ENCODE results near the gene DGLUCY. TPM values are rescaled to one million over a fixed set of nuclear protein-coding genes. Genes with fewer than 3 reads are reported as not detected.
"Not testable (repeated sequence)": the region's sequence is repeated elsewhere in the genome, so short reads cannot be mapped to it uniquely, and the experiment has no call there.

DGLUCY gene
- polyA plus RNA-seq, 2 donors, result 18.0 to 26.1 TPM

DNA sequence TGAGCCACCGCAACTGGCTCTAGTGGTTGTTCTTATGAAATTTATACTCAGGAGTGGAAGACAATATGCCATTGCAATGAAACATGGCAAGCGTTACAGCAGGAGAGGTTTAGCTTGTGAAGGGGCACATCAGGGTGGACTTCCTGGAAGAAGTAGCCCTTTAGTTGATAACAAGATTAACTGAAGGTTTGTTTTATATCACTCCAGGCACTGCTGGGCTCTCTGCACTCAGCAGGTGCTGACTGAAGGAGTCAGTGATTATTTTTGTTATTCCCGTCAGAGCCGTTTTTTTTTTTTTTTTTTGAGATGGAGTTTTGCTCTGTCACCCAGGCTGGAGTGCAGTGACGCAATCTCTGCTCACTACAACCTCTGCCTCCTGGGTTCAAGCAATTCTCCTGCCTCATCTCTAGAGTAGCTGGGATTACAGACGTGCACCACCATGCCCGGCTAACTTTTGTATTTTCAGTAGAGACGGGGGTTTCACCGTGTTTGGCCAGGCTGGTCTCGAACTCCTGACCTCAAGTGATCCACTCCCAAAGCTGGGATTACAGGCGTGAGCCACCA, 148.2 kb downstream of the DGLUCY start:
- Histone ChIP-seq H3K36me3 (ENCODE audit: control insufficient read depth in 2 of 2, insufficient read depth in 2 of 2, low read length in 1 of 2) (no peaks in the 10 kb centered on the region), H3K4me3 (ENCODE audit: low read depth in 1 of 2, low read length in 2 of 2) (no peak overlapping the region), H3K27me3 (ENCODE audit: control insufficient read depth in 1 of 2, insufficient read depth in 2 of 2, low read length in 2 of 2) (no peaks in the 10 kb centered on the region), H3K4me1 (ENCODE audit: control insufficient read depth in 2 of 2, insufficient read depth in 2 of 2, low read length in 1 of 2) (peaks cover 5 to 16% of the 10 kb centered on the region in 2 donors), H3K9me3 (ENCODE audit: control insufficient read depth in 2 of 2, insufficient read depth in 1 of 2, low read depth in 1 of 2, low read length in 1 of 2) (no peaks in the 10 kb centered on the region), H3K27ac (ENCODE audit: low read depth in 2 of 2, low read length in 1 of 2) (no peak overlapping the region)
- WGBS, 2 donors, result 73% methylated on average over 11 of the region's 11 CpGs

DNA sequence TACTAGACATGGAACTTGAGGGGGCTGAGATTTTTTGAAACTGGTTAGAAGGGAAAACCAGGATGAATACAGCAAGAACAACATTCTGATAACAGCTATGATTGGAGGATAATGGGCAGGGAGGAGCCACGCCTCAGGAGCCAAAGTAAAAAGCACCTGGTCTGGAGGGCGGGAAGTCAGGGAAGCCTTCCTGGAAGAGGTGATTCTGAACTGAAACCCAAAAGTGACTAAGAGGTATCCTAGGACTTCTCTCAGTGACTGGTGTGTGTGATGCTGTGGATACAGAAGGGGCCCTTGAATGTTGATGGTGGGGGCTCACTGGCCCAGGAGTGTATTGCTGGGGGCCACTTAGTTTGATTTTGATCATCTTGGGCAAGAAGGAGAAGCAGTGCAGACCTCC, 149.5 kb downstream of the DGLUCY start:
- Histone ChIP-seq H3K27me3 (ENCODE audit: control insufficient read depth in 1 of 2, insufficient read depth in 2 of 2, low read length in 2 of 2) (no peaks in the 10 kb centered on the region), H3K27ac (ENCODE audit: low read depth in 2 of 2, low read length in 1 of 2) (no peak overlapping the region), H3K36me3 (ENCODE audit: control insufficient read depth in 2 of 2, insufficient read depth in 2 of 2, low read length in 1 of 2) (no peaks in the 10 kb centered on the region), H3K9me3 (ENCODE audit: control insufficient read depth in 2 of 2, insufficient read depth in 1 of 2, low read depth in 1 of 2, low read length in 1 of 2) (no peaks in the 10 kb centered on the region), H3K4me3 (ENCODE audit: low read depth in 1 of 2, low read length in 2 of 2) (peak overlapping the region in 1 of 2 donors; percentile 60), H3K4me1 (ENCODE audit: control insufficient read depth in 2 of 2, insufficient read depth in 2 of 2, low read length in 1 of 2) (peaks cover 5 to 11% of the 10 kb centered on the region in 2 donors)
- 84 to 89% methylated on average over 2 of the region's 2 CpGs for WGBS, 2 donors

DNA sequence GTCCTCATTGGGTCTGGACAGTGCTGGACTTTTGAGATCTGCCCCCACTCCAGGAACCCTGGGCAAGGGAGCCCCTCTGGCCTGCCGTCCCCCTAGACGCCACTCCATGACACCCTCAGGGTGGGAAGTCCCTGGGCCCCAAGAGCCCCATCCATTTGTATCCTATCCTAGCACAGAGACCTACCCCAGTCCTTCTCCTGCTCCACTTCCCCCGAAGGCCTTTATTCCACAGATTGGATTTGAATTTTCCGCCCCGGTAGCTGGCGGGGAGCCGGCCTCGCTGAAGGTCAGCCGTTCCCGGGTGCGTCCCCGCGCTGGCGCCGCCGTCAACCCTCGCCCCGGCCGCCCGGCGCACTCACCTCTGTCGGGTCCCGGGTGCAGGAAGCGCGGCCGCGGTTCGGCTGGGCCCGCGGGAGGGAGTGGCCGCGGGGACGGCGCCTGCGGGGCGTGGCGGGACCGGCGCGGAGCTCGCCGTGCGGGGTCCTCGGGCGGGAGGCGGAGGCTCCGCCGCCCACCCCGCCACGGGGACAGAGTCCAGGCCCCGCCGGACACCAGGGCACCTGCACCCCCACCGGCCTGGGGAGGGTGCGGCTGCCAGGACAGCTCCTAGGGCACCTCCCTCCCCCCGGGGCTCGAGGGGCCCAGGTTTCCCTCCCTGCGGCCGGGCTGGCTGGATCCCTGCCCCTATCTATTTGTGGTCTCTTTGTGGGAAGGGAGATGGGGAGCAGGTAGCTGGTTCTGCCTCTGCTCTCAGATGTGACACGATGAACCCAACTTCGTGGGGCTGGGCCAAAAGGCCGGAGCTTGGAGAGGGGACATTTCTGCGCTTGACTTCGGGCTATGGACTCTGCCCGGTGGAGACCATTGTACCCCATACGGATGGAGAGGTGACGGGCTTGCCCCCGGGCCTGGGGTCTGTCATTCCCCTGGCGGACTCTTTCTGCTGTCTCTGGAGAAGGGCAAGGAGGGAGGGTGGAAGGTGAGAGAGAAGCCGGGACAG, 150.6 kb downstream of the DGLUCY start:
- 8 to 10% methylated on average over 64 to 69 of the region's 69 CpGs for WGBS, 2 donors
- Histone ChIP-seq H3K4me1 (ENCODE audit: control insufficient read depth in 2 of 2, insufficient read depth in 2 of 2, low read length in 1 of 2) (peaks cover 5 to 9% of the 10 kb centered on the region in 2 donors), H3K9me3 (ENCODE audit: control insufficient read depth in 2 of 2, insufficient read depth in 1 of 2, low read depth in 1 of 2, low read length in 1 of 2) (no peaks in the 10 kb centered on the region), H3K36me3 (ENCODE audit: control insufficient read depth in 2 of 2, insufficient read depth in 2 of 2, low read length in 1 of 2) (no peaks in the 10 kb centered on the region), H3K4me3 (ENCODE audit: low read depth in 1 of 2, low read length in 2 of 2) (peak overlapping the region; percentile 50 to 60), H3K27ac (ENCODE audit: low read depth in 2 of 2, low read length in 1 of 2) (peak overlapping the region; percentile 47 to 88), H3K27me3 (ENCODE audit: control insufficient read depth in 1 of 2, insufficient read depth in 2 of 2, low read length in 2 of 2) (no peaks in the 10 kb centered on the region)

DNA sequence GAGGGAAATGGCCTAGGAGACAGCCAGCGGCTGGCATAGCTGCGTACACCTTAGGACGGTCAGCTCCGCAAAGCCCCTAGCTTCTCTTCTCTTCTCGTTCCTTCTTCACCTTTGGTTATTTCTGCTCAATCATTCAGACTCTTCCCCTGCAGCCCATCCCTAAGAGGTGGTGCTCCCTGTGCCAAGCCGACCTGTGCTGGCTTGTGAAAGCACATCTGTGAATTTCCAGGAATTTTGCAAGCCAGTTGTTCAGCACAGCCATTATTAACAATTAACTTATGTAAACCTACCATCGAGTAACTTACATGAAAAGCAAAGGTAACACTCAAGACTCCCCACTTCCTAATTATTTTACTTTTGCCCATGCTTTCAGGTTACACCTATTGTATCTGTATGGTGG, 151.5 kb downstream of the DGLUCY start:
- H3K9me3 ChIP-seq (ENCODE audit: control insufficient read depth in 2 of 2, insufficient read depth in 1 of 2, low read depth in 1 of 2, low read length in 1 of 2), result no peaks in the 10 kb centered on the region
- no peaks in the 10 kb centered on the region for H3K36me3 ChIP-seq (ENCODE audit: control insufficient read depth in 2 of 2, insufficient read depth in 2 of 2, low read length in 1 of 2)
- H3K4me3 ChIP-seq (ENCODE audit: low read depth in 1 of 2, low read length in 2 of 2), result no peak overlapping the region
- H3K27ac ChIP-seq (ENCODE audit: low read depth in 2 of 2, low read length in 1 of 2), result peak overlapping the region; percentile 47 to 88
- no peaks in the 10 kb centered on the region for H3K27me3 ChIP-seq (ENCODE audit: control insufficient read depth in 1 of 2, insufficient read depth in 2 of 2, low read length in 2 of 2)
- peaks cover 5 to 9% of the 10 kb centered on the region in 2 donors for H3K4me1 ChIP-seq (ENCODE audit: control insufficient read depth in 2 of 2, insufficient read depth in 2 of 2, low read length in 1 of 2)
- 49 to 67% methylated on average over 7 of the region's 7 CpGs for WGBS, 2 donors

DNA sequence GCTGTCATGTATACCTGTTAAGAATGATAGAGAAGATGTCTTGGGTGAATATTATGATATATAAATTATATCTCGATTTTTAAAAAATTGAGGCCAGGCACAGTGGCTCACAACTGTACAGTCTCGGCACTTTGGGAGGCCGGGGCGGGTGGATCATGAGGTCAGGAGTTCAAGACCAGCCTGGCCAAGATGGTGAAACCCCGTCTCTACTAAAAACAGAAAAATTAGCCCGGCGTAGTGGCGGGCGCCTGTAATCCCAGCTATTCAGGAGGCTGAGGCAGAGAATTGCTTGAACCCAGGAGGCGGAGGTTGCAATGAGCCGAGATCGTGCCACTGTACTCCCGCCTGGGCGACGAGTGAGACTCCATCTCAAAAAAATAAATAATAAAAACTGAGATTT, 152.4 kb downstream of the DGLUCY start:
- not testable (repeated sequence) for H3K27ac ChIP-seq (ENCODE audit: low read depth in 2 of 2, low read length in 1 of 2); H3K4me1 ChIP-seq (ENCODE audit: control insufficient read depth in 2 of 2, insufficient read depth in 2 of 2, low read length in 1 of 2); H3K9me3 ChIP-seq (ENCODE audit: control insufficient read depth in 2 of 2, insufficient read depth in 1 of 2, low read depth in 1 of 2, low read length in 1 of 2); H3K4me3 ChIP-seq (ENCODE audit: low read depth in 1 of 2, low read length in 2 of 2); H3K36me3 ChIP-seq (ENCODE audit: control insufficient read depth in 2 of 2, insufficient read depth in 2 of 2, low read length in 1 of 2); H3K27me3 ChIP-seq (ENCODE audit: control insufficient read depth in 1 of 2, insufficient read depth in 2 of 2, low read length in 2 of 2)
- 96 to 97% methylated on average over 15 of the region's 15 CpGs for WGBS, 2 donors

DNA sequence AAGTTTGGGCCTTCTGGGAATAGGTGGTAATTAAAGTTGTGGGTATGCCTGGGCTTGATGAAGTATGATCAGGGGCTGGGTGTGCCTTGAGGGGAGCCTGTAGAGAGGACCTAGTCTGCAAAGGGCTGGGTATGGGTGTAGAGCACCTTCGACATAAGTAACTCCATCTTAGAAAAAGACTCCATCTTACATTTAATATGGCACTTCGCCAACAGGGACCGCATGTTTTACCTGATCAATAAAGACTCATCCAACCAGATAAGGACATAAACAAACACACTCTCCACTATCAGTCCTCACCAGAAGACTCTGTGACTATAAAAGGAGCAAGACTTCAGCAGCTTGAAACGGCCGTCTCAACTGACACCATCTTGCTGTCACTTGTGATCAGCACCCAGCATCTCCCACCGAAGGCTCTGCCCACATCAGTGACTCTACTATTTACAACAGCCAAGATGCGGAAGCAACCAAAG, 154.1 kb downstream of the DGLUCY start:
- Histone ChIP-seq H3K27ac (ENCODE audit: low read depth in 2 of 2, low read length in 1 of 2) (no peak overlapping the region), H3K27me3 (ENCODE audit: control insufficient read depth in 1 of 2, insufficient read depth in 2 of 2, low read length in 2 of 2) (no peaks in the 10 kb centered on the region), H3K36me3 (ENCODE audit: control insufficient read depth in 2 of 2, insufficient read depth in 2 of 2, low read length in 1 of 2) (peaks cover 0 to 13% of the 10 kb centered on the region in 2 donors), H3K4me1 (ENCODE audit: control insufficient read depth in 2 of 2, insufficient read depth in 2 of 2, low read length in 1 of 2) (peaks cover 5 to 15% of the 10 kb centered on the region in 2 donors), H3K4me3 (ENCODE audit: low read depth in 1 of 2, low read length in 2 of 2) (no peak overlapping the region), H3K9me3 (ENCODE audit: control insufficient read depth in 2 of 2, insufficient read depth in 1 of 2, low read depth in 1 of 2, low read length in 1 of 2) (no peaks in the 10 kb centered on the region)
- 94 to 97% methylated on average over 7 of the region's 7 CpGs for WGBS, 2 donors

DNA sequence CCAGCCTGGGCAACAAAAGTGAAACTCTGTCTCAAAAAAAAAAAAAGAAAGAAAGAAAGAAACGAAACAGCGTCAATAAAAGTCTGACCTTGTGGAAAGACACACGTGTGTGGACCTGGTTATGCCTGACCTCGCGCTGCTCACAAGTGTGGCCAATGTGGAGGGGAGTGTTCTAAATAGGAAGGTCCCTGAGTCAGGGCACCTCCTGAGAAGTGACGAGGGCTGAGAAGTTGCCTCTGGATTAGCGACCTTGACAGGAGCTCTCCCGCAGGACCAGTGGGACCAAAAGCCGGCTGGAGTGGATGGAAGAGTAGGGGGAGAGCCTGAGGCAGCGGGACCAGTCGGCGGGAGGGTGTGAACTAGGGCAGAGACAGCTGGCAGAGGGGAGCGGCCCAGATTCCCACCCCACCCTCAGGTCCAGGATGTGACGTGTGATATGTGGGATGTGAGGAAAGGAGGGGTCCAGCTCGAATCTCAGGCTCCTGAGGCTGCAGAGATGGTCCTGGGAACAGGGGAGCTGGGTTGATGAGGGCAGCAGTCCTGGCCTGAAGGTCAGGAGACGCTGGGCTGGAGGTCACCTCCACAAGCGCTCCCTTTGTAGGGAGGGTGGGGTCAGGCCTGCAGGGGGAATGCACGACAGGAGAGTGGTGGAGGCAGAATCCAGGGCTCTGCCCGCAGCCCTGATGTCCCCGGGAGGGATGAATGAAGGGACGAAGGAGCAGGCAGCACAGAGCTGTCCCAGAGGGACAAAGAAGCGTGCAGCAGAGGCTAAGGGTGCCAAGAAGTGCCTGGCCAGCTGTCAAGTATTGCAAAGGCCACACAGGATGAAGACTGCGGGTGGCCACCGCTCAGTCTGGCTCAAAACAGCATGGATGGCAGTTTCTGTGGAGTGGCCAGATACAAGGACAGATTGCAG, 155.5 kb downstream of the DGLUCY start:
- Histone ChIP-seq H3K4me1 (ENCODE audit: control insufficient read depth in 2 of 2, insufficient read depth in 2 of 2, low read length in 1 of 2) (peaks cover 0 to 15% of the 10 kb centered on the region in 2 donors), H3K4me3 (ENCODE audit: low read depth in 1 of 2, low read length in 2 of 2) (no peak overlapping the region), H3K36me3 (ENCODE audit: control insufficient read depth in 2 of 2, insufficient read depth in 2 of 2, low read length in 1 of 2) (peaks cover 0 to 19% of the 10 kb centered on the region in 2 donors), H3K27me3 (ENCODE audit: control insufficient read depth in 1 of 2, insufficient read depth in 2 of 2, low read length in 2 of 2) (no peaks in the 10 kb centered on the region), H3K27ac (ENCODE audit: low read depth in 2 of 2, low read length in 1 of 2) (peak overlapping the region in 1 of 2 donors; percentile 17), H3K9me3 (ENCODE audit: control insufficient read depth in 2 of 2, insufficient read depth in 1 of 2, low read depth in 1 of 2, low read length in 1 of 2) (no peaks in the 10 kb centered on the region)
- WGBS, 2 donors, result 52 to 61% methylated on average over 24 of the region's 24 CpGs

DNA sequence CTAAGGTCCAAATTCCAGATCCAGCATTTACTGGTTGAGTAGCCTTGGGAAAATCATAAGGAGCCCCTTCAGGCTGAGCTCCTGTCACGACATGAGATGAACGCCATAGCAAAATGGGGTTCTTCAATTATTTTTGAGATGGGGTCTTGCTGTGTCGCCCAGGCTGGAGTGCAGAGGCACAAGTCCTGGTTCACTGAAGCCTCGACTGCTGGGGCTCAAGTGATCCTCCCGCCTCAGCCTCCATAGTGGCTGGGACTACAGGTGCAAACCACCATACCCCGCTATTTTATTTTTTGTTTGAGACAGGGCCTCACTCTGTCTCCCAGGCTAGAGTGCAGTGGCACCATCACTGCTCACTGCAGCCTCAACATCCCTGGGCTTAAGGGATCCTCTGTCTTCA, 156.3 kb downstream of the DGLUCY start:
- H3K27me3 ChIP-seq (ENCODE audit: control insufficient read depth in 1 of 2, insufficient read depth in 2 of 2, low read length in 2 of 2), result no peaks in the 10 kb centered on the region
- H3K27ac ChIP-seq (ENCODE audit: low read depth in 2 of 2, low read length in 1 of 2), result no peak overlapping the region
- no peaks in the 10 kb centered on the region for H3K9me3 ChIP-seq (ENCODE audit: control insufficient read depth in 2 of 2, insufficient read depth in 1 of 2, low read depth in 1 of 2, low read length in 1 of 2)
- H3K36me3 ChIP-seq (ENCODE audit: control insufficient read depth in 2 of 2, insufficient read depth in 2 of 2, low read length in 1 of 2), result peaks cover 0 to 19% of the 10 kb centered on the region in 2 donors
- H3K4me3 ChIP-seq (ENCODE audit: low read depth in 1 of 2, low read length in 2 of 2), result no peak overlapping the region
- WGBS, 2 donors, result 92 to 97% methylated on average over 6 of the region's 6 CpGs
- H3K4me1 ChIP-seq (ENCODE audit: control insufficient read depth in 2 of 2, insufficient read depth in 2 of 2, low read length in 1 of 2), result peaks cover 0 to 8% of the 10 kb centered on the region in 2 donors

DNA sequence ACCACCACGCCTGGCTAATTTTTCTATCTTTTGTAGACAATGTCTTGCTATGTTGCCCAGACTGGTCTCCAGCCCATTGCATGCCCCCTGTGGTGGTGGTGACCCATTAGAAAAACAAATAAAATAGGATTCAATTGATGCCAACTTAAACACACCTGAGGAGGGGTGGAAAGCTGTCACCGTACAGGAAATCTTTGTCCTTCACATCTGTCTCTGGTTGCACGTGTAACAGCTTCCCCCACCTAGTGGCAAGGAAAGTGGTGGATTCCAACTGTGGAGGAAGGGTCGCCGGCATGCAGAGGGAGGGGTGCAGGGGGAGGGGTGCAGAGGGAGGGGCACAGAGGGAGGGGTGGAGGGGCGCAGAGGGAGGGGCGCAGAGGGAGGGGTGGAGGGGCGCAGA, 156.7 kb downstream of the DGLUCY start:
- Histone ChIP-seq H3K27ac (ENCODE audit: low read depth in 2 of 2, low read length in 1 of 2) (no peak overlapping the region), H3K9me3 (ENCODE audit: control insufficient read depth in 2 of 2, insufficient read depth in 1 of 2, low read depth in 1 of 2, low read length in 1 of 2) (no peaks in the 10 kb centered on the region), H3K36me3 (ENCODE audit: control insufficient read depth in 2 of 2, insufficient read depth in 2 of 2, low read length in 1 of 2) (peaks cover 0 to 19% of the 10 kb centered on the region in 2 donors), H3K27me3 (ENCODE audit: control insufficient read depth in 1 of 2, insufficient read depth in 2 of 2, low read length in 2 of 2) (no peaks in the 10 kb centered on the region), H3K4me3 (ENCODE audit: low read depth in 1 of 2, low read length in 2 of 2) (no peak overlapping the region), H3K4me1 (ENCODE audit: control insufficient read depth in 2 of 2, insufficient read depth in 2 of 2, low read length in 1 of 2) (peaks cover 0 to 6% of the 10 kb centered on the region in 2 donors)
- 50 to 68% methylated on average over 5 to 8 of the region's 8 CpGs for WGBS, 2 donors
